Omental fat pad (tissue), 4 donors: ENCODE data around the gene IL17RE. TPM values are rescaled to one million over a fixed set of nuclear protein-coding genes. Genes with fewer than 3 reads are reported as not detected.

Experiments used
- ATAC-seq: fragments of 150-250 bp; one replicate; pipeline ENCODE4 v1.9.1; 2016; ENCODE audit warnings: mild to moderate bottlenecking, moderate library complexity; ENCODE audit not compliant: low FRiP score
- DNase-seq: peaks from one replicate; pipeline ENCODE4 v3.0.0-alpha.2; 2019; ENCODE audit warnings: low spot score
- total RNA-seq, 4 donors: library from RNA; depleted of rRNA; stranded (reverse); fragments of >200 nt; gene quantifications; one replicate each; pipeline ENCODE4 v1.1.0, GENCODE V29; 2016
- TF ChIP-seq, protein P1 (sequence below), 3 donors: fragments of 450-650 bp; IDR thresholded peaks; one replicate each; pipeline ENCODE4 v1.5.1; 2016 to 2017; ENCODE audit warnings: antibody characterized with exemption in 3 of 3, mild to moderate bottlenecking in 3 of 3, moderate library complexity in 2 of 3

IL17RE gene
- total RNA-seq, 4 donors from 2014 or later, result 7.7 to 13.8 (median 10.3) TPM

DNA sequence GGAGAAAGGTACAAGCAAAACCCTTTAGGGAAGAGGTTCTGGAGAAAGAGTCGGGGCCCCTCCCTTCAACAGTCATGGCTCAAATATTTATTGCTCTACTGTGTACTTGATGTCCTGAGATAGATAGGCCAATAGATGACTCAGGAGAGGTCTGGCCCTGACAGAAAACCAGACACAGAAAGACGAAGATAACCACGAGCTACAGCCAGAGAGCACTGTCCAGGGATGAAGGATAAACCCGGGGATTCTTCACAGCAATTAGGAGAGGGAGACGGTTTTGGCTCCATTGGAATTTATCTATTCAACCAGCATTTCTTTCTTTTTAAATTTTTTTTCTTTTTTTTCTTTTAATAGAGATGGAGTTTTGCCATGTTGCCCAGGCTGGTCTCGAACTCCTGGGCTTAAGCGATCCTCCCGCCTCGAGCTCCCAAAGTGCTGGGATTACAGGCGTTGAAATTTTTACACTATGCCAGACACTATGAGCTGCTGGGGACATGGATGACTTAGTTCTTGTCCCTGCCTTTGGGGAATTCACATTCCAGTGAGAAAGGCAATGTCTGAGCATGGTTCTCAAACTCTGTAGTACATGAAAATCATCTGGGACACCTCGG is 18.0 kb upstream of the IL17RE start:
- TF ChIP-seq, protein P1, sequence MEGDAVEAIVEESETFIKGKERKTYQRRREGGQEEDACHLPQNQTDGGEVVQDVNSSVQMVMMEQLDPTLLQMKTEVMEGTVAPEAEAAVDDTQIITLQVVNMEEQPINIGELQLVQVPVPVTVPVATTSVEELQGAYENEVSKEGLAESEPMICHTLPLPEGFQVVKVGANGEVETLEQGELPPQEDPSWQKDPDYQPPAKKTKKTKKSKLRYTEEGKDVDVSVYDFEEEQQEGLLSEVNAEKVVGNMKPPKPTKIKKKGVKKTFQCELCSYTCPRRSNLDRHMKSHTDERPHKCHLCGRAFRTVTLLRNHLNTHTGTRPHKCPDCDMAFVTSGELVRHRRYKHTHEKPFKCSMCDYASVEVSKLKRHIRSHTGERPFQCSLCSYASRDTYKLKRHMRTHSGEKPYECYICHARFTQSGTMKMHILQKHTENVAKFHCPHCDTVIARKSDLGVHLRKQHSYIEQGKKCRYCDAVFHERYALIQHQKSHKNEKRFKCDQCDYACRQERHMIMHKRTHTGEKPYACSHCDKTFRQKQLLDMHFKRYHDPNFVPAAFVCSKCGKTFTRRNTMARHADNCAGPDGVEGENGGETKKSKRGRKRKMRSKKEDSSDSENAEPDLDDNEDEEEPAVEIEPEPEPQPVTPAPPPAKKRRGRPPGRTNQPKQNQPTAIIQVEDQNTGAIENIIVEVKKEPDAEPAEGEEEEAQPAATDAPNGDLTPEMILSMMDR (IDR thresholded peaks at IDR 0.05), result no peak
- DNase-seq (no peak), ATAC-seq (peak; percentile 93)

DNA sequence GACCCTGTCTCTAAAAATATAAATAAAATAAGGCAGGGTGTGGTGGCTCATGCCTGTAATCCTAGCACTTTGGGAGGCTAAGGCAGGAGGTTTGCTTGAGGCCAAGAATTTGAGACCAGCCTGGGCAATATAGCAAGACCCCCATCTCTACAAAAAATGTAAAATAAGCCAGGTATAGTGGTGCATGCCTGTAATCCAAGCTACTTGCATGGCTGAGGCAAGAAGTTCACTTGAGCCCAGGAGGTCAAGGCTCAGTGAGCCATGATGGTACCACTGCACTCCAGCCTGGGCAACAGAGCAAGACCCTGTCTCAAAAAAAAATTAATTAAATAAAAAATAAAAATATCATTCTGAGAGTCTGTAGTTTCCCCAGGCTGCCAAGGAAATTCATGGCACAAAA is 16.3 kb upstream of the IL17RE start:
- TF ChIP-seq, protein P1 (IDR thresholded peaks at IDR 0.05), result no peak
- no peak for DNase-seq
- no peak for ATAC-seq

GRCh38 chr3:9887480-9887879 is 15.2 kb upstream of the IL17RE start:
- no peak for DNase-seq
- TF ChIP-seq, protein P1 (IDR thresholded peaks at IDR 0.05), result no peak

DNA sequence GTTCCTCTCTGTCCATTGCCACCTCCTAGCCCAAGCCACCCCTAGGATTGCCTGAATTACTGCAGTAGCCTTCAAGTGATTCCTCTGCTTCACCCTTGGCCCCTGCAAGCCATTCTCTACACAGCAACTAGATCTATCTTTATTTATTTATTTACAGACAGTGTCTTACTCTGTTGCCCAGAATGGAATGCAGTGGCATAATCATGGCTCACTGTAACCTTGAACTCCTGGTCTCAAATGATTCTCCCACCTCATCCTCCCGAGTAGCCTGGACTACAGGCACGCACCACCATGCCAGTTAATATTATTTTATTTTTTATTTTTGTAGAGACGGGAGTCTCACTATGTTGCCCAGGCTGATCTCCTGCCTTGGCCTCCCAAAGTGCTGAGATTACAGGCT is 14.1 kb upstream of the IL17RE start:
- no peak for ATAC-seq
- TF ChIP-seq, protein P1 (IDR thresholded peaks at IDR 0.05), result no peak
- DNase-seq, result no peak

More at GRCh38 chr3:9887480-9887879, 15.2 kb upstream of the IL17RE start:
- ATAC-seq, result no peak

DNA sequence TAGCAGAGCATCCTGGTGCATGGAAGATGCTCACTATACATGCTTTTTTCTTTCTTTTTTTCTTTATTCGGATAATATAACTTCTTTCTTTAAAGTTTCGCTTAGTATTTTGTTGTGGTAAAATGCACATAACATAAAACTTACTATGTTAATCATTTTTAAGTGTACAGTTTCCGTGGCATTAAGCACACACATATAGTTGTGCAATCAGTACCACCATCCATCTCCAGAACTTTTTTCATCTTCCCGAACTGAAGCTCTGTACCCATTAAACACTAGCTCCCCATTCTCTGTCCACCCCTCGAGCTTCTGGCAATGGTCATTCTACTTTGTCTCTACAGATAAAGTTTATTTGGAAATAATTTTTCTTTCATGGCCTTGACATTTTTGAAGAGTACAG is 13.2 kb upstream of the IL17RE start:
- ATAC-seq (no peak), DNase-seq (no peak)
- TF ChIP-seq, protein P1 (IDR thresholded peaks at IDR 0.05), result no peak

- TF ChIP-seq, protein P1 (IDR thresholded peaks at IDR 0.05), result no peak
- ATAC-seq, result peak; percentile 96
- peak; percentile 72 for DNase-seq
These were observed 12.2 kb upstream of the IL17RE start, which contains the start of gene JAGN1 for GRCh38 chr3:9890249-9891071. Gene JAGN1, plus strand, starts transcription at chr3:9890610. Its CDS starts 113 bp downstream, at chr3:9890723.
